ENCODE measurements around the gene DNAL4.

The DNAL4 gene

GRCh38 chr22:38739300-38740055, 54.5 kb downstream of the DNAL4 start:
- TF ChIP-seq CTCF (IDR thresholded peaks at IDR 0.05; ENCODE audit: control insufficient read depth, extremely low read depth, insufficient read depth) = no peak
- H3K4me3 ChIP-seq (ENCODE audit: low read depth, low read length) = no peak overlapping the region
- no peak for DNase-seq (ENCODE audit: low read depth)

DNA sequence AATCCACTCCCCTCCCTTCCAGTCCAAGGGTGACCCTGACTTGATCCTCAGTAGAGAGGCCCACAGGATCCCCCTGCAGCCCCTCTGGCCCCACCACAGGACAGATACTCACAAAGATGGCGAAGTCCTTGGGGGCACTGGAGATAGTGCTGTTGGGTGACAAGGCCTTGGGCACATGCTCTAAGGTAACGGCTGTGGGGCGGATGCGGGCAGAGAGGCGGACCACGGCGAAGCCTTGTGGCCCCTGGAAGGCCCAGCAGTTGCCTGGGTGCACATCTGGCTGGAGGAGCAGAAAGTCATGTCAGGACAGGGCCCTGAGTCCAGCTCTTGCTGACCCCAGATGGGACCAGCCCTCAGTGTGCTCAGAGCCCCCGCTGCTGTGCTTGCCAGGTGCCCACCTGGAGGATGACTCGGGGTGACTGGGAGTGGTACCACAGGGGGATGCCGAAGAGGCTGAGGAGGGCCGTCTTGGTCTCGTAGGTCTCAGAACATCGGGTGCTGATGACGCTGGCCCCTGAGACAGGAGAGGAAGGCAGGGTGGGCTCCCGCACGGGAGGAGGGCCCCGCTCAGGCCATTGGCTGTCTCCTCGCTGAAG, 55.4 kb downstream of the DNAL4 start:
- TF ChIP-seq CTCF (IDR thresholded peaks at IDR 0.05; ENCODE audit: control insufficient read depth, extremely low read depth, insufficient read depth) = no peak
- DNase-seq (ENCODE audit: low read depth) = no peak
- H3K4me3 ChIP-seq (ENCODE audit: low read depth, low read length) = no peak overlapping the region

- H3K4me3 ChIP-seq (ENCODE audit: low read depth, low read length) = no peak overlapping the region
- TF ChIP-seq CTCF (IDR thresholded peaks at IDR 0.05; ENCODE audit: control insufficient read depth, extremely low read depth, insufficient read depth) = no peak
- DNase-seq (ENCODE audit: low read depth) = no peak
Measured at GRCh38 chr22:38737302-38738060, 56.5 kb downstream of the DNAL4 start.

GRCh38 chr22:38736257-38736570, 57.7 kb downstream of the DNAL4 start:
- no peak overlapping the region for H3K4me3 ChIP-seq (ENCODE audit: low read depth, low read length)
- DNase-seq (ENCODE audit: low read depth) = no peak
- no peak for TF ChIP-seq CTCF (IDR thresholded peaks at IDR 0.05; ENCODE audit: control insufficient read depth, extremely low read depth, insufficient read depth)

DNA sequence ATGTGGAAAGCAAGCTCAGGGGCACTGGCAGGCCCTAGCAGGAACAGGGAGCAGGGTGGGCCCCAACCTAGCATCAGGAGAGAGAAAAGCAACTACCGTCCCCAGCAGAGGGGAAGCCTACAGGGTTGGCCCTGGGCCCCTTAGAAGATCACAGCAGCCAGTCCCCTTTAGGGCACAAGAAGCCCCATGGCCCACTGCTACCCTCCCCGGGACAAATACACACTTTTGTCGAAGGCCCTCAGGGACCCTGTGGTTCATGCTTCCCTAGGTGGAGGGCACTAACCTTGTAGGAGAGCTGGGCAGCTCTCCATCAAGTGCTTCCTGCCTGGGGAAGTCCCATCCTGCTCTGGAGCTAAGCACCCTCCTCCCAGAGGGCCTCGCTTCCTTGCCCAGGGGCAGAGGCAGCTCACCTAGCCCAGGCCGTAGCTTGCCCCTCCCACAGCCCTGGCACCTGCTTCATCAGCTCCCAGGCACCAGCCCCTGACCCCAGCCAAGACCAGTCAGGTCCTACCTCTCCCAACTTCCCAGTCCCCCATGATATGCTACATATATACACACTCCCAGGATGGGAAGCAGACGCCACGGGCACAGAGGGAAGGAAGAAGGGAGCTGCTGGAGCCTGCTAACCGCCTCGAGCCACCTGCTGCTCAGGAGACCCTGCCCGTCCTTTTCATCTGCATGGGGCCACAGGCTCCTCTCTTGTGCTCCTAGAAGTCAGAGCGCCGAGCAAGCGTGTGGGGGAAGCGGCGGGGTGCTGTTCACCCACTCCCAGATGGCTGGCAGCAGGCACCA, 58.3 kb downstream of the DNAL4 start:
- DNase-seq (ENCODE audit: low read depth) = no peak
- no peak overlapping the region for H3K4me3 ChIP-seq (ENCODE audit: low read depth, low read length)
- TF ChIP-seq CTCF (IDR thresholded peaks at IDR 0.05; ENCODE audit: control insufficient read depth, extremely low read depth, insufficient read depth) = no peak

- no peak for TF ChIP-seq CTCF (IDR thresholded peaks at IDR 0.05; ENCODE audit: control insufficient read depth, extremely low read depth, insufficient read depth)
- no peak overlapping the region for H3K4me3 ChIP-seq (ENCODE audit: low read depth, low read length)
- no peak for DNase-seq (ENCODE audit: low read depth)
Measured at GRCh38 chr22:38735126-38735464, 58.8 kb downstream of the DNAL4 start.
